ENCODE data around the gene MAP2. TPM values are rescaled to one million over a fixed set of nuclear protein-coding genes. Genes with fewer than 3 reads are reported as not detected.

The MAP2 gene
- total RNA-seq, 2 donors from 2014 or later, result 0.18 to 0.33 TPM

DNA sequence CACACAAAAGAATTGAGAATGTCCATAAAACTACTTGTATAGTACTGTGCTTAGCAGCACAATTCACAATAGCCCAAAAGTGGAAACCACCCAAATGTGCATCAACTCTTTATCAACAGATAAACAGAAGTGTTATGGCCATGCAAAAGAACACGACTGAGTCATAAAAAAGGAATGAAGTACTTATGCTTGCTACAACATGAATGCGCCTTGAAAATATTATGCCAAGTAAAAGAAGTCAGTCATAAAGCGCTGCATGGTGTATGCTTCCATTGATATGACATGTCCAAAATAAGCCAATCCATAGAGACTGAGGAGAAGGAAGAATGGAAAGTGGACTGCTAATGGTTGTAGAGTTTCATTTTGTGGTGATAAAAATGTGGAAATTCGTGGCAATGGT lies 12.1 kb upstream of the MAP2 start:
- ATAC-seq, result no peak
- Mint-ChIP-seq H3K9me3 (peaks cover 0 to 3% of the 10 kb centered on the region in 2 donors), H3K36me3 (no peaks in the 10 kb centered on the region), H3K27ac (no peak overlapping the region)
- no peak for DNase-seq (ENCODE audit: low spot score in 2 of 2)

DNA sequence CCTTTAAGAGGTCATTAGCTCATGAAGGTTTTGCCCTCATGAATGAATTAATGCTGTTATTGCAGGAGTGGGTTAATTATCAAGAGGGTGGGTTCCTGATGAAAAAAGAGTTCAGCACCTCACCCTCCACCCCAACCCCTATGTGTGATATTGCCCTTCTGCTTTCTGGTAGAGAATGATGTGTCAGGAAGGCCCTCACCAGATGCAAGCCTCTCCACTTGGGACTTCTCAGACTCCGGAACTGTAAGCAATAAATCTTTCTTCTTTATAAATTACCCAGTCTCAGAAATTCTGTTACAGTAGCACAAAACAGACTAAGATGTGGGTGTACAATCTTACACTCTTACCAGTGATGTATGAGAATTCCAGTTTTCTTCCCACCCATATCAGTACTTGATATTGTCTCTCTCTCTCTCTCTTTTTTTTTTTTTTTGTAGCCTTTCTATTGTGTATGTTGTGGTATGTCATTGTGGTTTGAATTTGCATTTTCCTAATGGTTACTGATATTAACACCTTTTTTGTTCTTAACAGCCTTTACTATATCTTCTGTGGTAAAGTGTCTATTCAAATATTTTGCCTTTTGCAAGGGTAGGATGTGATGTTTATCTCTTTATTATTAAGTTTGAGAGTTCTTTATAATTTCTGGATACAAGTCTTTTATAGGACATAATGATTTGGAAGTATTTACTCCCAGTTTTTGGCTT lies 10.4 kb upstream of the MAP2 start:
- DNase-seq (ENCODE audit: low spot score in 2 of 2), result no peak
- no peak for ATAC-seq
- peaks cover 0 to 3% of the 10 kb centered on the region in 2 donors for H3K9me3 Mint-ChIP-seq
- H3K27ac Mint-ChIP-seq, result no peak overlapping the region
- H3K36me3 Mint-ChIP-seq, result no peaks in the 10 kb centered on the region

DNA sequence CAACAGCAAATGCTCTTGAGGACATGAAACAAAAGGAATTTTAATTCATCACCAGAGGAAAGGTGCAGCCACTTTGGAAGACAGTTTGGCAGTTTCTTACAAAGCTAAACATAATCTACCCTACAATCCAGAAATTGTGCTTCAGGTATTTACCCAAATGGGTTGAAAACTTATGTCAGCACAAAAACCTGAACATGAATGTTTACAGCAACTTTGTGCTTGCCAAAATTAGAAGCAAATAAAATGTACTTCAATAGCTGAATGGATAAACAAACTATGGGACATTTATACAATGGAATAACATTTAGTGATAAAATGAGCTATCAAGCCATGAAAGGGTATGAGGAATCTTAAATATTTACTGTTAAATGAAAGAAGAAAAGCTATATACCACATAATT lies 6.9 kb upstream of the MAP2 start:
- DNase-seq (ENCODE audit: low spot score in 2 of 2) (no peak), ATAC-seq (no peak)
- H3K9me3 Mint-ChIP-seq, result peaks cover 0 to under 1% of the 10 kb centered on the region in 2 donors
- no peak overlapping the region for H3K27ac Mint-ChIP-seq
- H3K36me3 Mint-ChIP-seq, result no peaks in the 10 kb centered on the region

DNA sequence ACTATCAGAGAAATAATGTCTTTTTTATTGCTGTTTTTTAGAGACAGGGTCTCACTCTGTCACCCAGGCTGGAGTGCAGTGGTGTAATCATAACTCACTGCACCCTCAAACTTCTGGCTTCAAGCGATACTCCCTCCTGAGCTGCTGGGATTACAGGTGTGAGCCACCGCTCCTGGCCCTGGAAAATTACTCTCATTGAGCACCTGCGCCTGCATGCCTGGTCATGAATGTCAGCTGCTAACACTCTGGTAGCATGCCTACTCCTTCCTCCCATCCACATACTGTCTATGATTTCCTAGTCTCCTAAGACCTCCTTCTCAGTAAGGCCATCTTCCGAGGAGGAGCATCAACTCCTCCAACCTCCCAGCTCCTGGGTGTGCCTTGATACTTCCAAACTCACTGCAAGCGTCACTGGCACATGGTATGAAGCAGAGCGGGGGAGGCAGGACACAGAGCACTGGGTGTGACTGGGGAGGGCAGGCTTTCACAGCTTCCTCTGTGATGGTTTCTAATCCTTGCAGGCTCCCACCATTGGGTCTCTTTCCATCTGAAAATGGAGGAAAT lies 1.6 kb upstream of the MAP2 start:
- Mint-ChIP-seq H3K9me3 (no peaks in the 10 kb centered on the region), H3K36me3 (peaks cover 0 to 9% of the 10 kb centered on the region in 2 donors), H3K27ac (no peak overlapping the region)
- DNase-seq (ENCODE audit: low spot score in 2 of 2) (no peak), ATAC-seq (no peak)

DNA sequence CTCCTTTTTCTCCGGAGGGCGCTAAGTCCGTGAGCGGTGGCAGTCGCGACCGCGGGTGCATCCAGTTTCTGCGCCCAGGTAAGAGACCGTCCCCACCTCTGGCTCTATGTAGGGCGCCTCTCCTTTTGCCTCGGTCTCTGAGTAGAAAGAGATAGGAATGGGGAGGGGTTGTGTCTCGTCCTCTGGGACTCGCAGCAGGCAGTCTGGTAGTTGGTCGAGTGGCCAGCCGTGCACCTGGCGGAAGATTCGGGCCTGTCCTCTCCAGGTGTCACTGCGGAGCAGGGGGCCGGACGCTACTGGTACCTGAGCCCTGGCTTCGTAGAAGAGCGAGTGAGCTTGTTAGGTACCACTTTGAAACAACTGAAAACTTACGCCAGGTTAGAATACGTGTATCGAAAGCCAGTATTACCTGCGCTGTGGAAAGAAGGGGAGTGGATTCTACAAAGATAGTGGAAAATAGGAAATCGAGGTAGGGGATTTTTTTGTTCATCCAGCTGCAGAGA lies 403 bp downstream of the MAP2 start:
- no peak overlapping the region for H3K27ac Mint-ChIP-seq
- peak in 1 of 2 donors; percentile 3 for DNase-seq (ENCODE audit: low spot score in 2 of 2)

DNA sequence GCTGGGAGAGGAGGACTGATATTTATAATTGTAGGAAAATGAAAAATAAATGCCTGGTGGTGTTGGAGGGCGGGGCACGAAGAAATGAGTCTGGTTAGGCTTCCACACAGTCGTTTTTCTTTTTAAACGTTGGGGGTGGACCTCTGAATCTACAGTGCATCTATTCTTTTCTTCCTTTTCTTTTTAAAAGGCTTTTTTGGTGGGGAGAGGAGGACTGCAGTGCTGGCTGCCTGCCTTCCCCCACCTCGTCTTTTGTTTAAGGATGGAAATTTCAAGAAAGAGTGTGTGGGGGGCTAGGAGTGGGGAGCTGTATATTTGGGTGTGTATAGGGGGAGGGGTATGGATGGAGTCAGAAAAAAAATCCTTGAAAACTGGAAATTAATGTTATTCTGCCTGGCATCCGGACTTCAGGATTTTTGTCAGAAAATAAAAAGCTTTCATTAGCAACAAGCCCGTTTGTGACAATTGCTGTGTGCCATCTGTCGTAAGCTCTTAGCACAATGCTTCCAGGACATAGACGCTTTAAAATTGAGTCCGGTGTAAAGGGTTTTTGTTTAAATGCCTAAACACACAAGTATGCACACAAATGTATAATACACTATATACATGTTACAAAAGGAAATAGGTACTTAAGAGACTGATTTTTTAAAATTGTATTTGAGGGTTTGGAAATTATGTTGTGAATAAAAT lies 1.1 kb downstream of the MAP2 start:
- no peak for DNase-seq (ENCODE audit: low spot score in 2 of 2)
- no peaks in the 10 kb centered on the region for H3K9me3 Mint-ChIP-seq
- ATAC-seq, result no peak
- peaks cover 0 to 9% of the 10 kb centered on the region in 2 donors for H3K36me3 Mint-ChIP-seq
- no peak overlapping the region for H3K27ac Mint-ChIP-seq

More for the DNA sequence above, 403 bp downstream of the MAP2 start:
- Mint-ChIP-seq H3K9me3 (no peaks in the 10 kb centered on the region), H3K36me3 (peaks cover 0 to 9% of the 10 kb centered on the region in 2 donors)
- ATAC-seq, result peak; percentile 30 to 38

DNA sequence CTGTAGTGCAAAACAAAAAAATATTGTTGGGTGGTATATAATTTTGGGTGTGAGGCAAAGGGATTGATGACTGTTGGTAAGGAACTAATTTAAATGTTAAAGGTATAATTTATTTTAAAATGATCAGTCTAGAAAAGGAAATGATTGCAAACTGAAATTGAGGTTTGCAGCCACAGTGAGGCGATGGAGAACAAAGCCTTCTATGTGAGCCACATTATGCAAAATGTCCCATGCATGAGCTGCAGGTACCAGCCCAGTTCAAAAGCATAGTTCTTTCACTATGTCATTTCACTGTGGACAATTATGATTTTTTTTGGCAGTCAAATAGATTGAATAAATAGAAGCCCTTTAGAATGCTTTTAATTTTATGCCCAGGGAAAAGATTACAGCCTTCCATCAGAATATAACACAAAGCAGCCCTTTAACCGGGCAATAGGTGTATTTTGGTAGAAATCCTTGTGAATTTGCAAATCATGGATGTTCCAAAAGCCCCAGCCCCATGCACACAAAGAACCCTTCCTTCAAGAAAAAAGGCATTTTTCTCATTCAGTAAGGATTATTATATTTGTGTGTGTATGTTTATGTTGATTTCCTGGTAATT lies 1.7 kb downstream of the MAP2 start:
- DNase-seq (ENCODE audit: low spot score in 2 of 2), result no peak
- no peaks in the 10 kb centered on the region for H3K9me3 Mint-ChIP-seq

DNA sequence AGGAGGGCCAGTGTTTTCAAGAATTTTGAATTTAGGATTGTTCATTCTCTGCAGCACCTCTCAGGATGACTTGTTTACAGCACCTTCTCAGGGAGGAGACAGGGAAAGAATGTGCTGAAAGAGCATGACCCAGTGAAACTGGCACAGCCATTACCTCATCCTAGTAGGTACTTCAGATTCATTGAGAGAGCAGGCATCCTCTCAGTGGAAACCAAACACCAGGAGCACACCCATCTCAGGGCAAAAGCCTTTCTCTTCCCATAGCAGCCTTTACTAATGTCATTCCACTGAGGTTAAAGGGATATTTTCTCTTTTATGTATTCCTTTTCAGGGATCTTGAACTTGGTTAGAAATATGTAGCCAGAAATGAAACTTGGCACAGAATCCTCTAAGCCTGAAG lies 2.6 kb downstream of the MAP2 start:
- DNase-seq (ENCODE audit: low spot score in 2 of 2) (no peak), ATAC-seq (no peak)
- H3K9me3 Mint-ChIP-seq, result no peaks in the 10 kb centered on the region
- H3K27ac Mint-ChIP-seq, result no peak overlapping the region
- peaks cover 0 to 9% of the 10 kb centered on the region in 2 donors for H3K36me3 Mint-ChIP-seq

More for the DNA sequence above, 1.7 kb downstream of the MAP2 start:
- no peak for ATAC-seq
- peaks cover 0 to 9% of the 10 kb centered on the region in 2 donors for H3K36me3 Mint-ChIP-seq
- H3K27ac Mint-ChIP-seq, result no peak overlapping the region

DNA sequence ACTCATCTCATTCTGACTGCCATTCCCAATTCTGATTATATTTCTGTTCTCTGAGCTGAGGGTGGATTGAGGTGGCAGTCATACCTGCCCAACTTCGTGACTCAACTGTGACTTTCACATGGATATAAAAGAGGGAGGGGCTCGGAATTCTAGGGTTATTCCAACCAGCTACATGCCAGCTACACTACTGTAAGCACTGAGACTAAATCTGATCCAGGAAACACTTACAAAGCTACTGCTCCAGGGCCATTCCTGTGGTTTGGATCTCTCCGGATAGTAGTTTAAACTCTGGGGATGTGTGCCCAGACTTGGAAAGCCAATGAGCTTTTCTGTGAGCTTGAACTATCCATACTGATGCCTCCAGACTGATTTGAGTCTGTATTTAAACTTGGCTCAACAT lies 7.9 kb downstream of the MAP2 start:
- no peak overlapping the region for H3K27ac Mint-ChIP-seq
- H3K36me3 Mint-ChIP-seq, result no peaks in the 10 kb centered on the region
- no peaks in the 10 kb centered on the region for H3K9me3 Mint-ChIP-seq
- DNase-seq (ENCODE audit: low spot score in 2 of 2), result no peak
- no peak for ATAC-seq

DNA sequence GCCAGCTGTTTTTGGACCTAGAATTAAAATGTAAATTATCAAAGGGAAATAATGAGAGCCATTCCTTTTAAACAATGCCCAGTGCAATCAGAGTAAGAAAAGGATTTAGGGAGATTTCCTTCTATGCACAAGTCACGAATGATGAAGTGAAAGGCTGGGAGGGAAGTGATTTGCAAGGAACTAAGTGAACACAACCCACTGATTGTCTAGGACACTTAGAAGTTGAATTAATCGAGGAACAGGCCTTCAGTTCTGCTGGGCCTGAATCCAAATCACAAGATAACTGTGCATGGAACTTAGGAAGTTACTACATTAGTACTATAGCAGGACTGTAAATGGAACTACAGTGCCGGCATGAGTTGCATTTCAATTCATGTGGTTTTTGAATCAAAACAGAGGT lies 17.7 kb downstream of the MAP2 start:
- Mint-ChIP-seq H3K9me3 (no peaks in the 10 kb centered on the region), H3K27ac (no peak overlapping the region), H3K36me3 (no peaks in the 10 kb centered on the region)
- DNase-seq (ENCODE audit: low spot score in 2 of 2) (no peak), ATAC-seq (no peak)

DNA sequence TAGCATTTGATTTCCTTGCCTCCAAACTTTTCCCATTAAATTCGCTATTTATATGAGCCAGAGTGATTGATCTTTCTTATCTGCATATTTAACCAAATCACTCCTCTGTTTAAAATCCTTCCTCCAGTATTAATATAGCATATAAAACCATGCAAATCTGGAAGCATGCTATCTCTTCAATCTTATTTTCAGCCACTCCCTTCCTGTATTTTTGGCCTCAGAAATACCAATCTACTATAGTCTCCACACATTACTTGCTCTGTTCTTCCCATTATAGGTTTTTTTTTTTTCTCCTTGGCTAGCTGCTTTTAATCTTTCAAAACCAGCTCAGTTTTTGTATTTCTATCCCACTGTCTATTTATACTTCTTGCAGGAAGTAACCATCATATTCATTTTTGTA lies 19.1 kb downstream of the MAP2 start:
- H3K36me3 Mint-ChIP-seq, result no peaks in the 10 kb centered on the region
- H3K9me3 Mint-ChIP-seq, result no peaks in the 10 kb centered on the region
- DNase-seq (ENCODE audit: low spot score in 2 of 2), result no peak
- ATAC-seq, result no peak
- no peak overlapping the region for H3K27ac Mint-ChIP-seq

DNA sequence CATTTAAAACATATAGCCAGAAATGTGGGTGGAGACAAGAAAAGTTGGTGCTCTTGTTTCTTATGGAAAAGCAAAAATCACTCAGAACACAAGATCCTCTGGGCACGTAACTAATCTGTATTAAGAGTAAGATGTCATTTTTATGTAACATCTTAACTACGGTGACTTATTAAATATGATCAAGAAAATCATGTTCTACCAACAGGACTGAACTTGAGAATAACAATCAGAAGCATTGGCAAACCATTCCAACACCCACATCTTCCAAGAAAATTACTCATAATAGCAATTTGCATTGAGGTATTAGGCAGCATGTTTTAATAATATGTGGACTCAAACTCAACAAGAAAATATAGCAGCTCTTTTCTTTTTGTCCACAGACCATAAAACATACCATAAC lies 21.6 kb downstream of the MAP2 start:
- Mint-ChIP-seq H3K9me3 (no peaks in the 10 kb centered on the region), H3K27ac (no peak overlapping the region), H3K36me3 (no peaks in the 10 kb centered on the region)
- DNase-seq (ENCODE audit: low spot score in 2 of 2), result no peak
- no peak for ATAC-seq

DNA sequence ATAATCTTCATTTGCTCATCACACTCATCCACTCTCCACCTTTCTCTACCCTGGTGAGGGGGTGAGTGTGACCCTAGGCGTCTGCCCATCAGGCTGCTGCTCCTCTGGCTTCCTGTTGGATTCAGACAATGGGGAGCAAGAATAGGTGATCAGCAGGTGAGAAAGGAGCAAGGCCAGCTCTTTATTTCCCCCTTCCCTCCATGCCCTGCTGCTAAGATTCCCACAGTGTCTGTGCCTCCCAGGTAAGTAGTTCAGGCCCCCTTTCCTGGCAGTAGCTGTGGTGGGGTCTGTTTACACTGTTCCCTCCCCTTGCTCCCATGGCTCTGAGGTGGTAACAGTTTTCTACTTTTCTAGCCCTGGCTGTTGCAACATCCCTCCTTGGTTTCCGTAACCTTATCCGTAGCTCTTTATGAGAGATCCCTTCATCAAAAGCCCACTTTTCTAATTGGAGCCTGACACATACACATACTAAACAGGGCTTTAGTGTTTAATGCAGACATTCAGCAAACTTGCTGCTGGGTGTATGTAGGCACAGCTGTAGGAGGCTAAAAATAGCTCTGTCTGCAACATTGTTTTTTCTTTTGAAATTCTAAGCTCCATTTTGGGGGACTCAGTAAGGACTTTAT lies 27.5 kb downstream of the MAP2 start:
- DNase-seq (ENCODE audit: low spot score in 2 of 2), result no peak
- H3K27ac Mint-ChIP-seq, result no peak overlapping the region

DNA sequence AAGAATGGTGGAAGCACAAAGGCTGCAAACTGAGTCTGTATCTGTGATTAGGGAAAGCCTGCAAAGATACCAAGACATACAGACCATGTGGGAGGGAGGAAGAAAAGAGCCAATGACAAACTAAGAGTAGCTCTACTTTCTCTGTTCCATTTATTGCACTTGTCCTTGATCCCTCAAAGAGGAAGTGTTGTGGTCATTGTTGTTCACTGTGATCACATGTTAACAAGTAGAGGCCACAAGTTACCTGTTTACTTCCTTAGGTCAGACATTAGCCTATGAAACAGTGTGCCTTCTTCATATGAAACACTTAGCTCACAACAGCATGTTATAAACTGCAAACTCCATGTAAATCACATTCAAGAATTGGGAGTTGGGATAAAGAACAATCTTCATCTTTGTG lies 32.6 kb downstream of the MAP2 start:
- H3K27ac Mint-ChIP-seq, result no peak overlapping the region
- ATAC-seq (no peak), DNase-seq (ENCODE audit: low spot score in 2 of 2) (no peak)
- H3K36me3 Mint-ChIP-seq, result no peaks in the 10 kb centered on the region
- H3K9me3 Mint-ChIP-seq, result peaks cover 0 to under 1% of the 10 kb centered on the region in 2 donors

More for the DNA sequence above, 27.5 kb downstream of the MAP2 start:
- no peak for ATAC-seq
- Mint-ChIP-seq H3K36me3 (no peaks in the 10 kb centered on the region), H3K9me3 (no peaks in the 10 kb centered on the region)

DNA sequence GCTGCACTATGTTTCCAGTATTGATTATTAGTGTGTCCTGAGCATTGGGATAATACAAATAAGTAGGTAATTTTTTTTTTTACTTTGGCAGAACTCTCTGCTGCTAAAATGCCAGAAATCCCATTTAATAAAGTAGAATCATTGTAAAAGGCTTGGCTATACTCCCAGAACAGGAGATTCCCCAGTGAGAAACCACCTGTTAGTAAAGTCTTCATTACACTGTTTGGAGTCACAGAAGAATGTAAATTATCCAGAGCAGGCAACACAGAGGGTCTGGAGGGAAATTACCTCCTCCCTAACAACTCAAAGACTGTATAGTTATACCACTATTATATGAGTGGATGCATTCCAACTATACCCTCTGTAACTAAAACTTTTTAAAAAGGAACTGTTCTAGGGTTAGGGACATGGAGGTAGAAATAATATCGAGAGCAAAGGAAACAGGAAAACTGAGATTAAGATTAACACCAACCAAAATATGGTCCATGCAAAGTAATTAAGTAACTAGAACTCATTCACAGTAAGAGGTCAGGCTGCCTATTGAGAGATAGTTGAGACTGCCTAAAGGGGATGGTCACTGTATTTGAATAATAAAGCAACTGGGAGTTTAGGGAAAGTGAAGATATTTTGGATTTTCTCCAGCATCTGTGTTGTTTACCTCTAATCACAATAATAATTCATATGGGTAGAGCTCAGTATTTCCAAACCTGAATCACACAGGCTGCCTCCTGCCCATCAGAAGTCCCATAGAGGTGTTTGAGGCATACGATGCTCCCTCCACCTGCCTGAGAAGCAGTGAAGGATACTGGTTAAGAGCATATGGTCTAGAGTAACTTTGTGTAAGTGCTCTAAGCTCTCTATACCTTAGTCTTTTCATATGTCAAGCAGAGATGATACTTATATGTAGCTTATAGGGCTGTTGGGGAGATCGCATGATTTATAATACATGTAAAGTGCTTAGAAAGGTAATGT lies 34.4 kb downstream of the MAP2 start:
- H3K27ac Mint-ChIP-seq, result no peak overlapping the region
- peaks cover 3 to 7% of the 10 kb centered on the region in 2 donors for H3K9me3 Mint-ChIP-seq
- ATAC-seq (no peak), DNase-seq (ENCODE audit: low spot score in 2 of 2) (no peak)
- no peaks in the 10 kb centered on the region for H3K36me3 Mint-ChIP-seq

DNA sequence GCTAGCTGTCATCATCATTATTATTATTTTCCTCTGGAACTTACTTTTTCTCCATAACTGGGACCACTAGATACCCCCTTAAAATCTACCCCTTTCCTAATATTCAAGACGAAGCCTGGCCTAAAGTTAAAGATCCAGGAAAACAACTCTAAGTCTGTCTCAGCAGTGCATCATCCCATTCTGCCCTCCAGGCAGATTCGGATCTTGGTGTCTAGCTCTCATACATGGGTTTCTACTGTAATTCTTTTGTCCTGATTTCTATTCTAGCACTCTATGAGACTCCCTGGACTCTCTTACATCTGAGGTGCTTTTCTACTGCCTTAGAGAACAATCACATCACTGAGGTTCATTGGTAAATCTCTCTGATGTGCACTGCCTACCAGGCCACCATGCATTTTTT lies 35.5 kb downstream of the MAP2 start:
- Mint-ChIP-seq H3K9me3 (peaks cover 3 to 7% of the 10 kb centered on the region in 2 donors), H3K27ac (no peak overlapping the region), H3K36me3 (no peaks in the 10 kb centered on the region)
- ATAC-seq (no peak), DNase-seq (ENCODE audit: low spot score in 2 of 2) (no peak)

Measured in activated naive CD4-positive, alpha-beta T cell treated with anti-CD3 and anti-CD28 coated beads, Interleukin-2, amount 50 U/mL, for 72 hours (primary cell).